ENCODE data around the gene RGS9BP. TPM values are rescaled to one million over a fixed set of nuclear protein-coding genes. Genes with fewer than 3 reads are reported as not detected.
"Not testable (repeated sequence)": the region's sequence is repeated elsewhere in the genome, so short reads cannot be mapped to it uniquely, and the experiment has no call there.

Gene RGS9BP
- total RNA-seq, 1 donor from 2014 or later, result 0.96 TPM

GRCh38 chr19:32694851-32695250 is 19.2 kb downstream of the RGS9BP start:
- DNase-seq (ENCODE audit: low spot score), result not testable (repeated sequence)

DNA sequence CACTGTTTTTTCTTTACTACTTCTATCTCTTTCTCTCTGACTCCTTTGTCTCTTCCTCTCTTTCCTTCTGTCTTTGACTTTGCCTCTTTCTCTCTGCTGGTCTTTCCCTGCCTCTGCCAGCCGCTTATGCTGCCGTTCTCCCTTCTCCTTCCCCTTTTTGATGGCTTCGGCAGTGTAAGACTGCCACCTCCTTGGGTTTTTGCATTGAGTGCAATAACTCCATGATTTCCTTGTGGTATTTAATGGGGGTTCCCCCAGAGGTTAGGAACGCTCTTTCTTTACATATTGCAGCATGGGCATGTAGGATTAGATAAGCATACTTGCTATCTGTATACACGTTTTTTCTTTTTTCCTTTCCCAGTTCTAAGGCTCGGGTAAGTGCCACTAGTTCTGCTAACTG is 19.9 kb downstream of the RGS9BP start:
- DNase-seq (ENCODE audit: low spot score), result not testable (repeated sequence)

DNA sequence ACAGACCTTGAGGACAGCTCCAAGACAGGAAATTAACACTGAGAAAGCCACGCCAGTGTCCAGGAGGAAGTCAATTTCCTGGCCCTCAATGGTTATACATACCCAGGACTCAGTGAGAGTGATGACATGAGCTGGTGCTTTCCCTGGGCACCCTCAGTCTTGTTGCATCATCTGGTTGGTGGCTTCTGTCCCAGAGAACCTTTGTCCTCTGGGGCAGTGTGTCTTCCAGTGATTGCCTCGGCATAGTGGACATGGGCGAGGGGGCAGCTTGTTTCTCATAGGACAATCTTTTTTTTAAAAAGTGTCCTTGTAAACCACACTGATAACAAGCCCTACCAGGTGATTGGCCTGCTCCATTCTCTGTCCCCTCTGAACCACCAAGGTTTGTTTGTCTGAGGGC is 21.1 kb downstream of the RGS9BP start:
- DNase-seq (ENCODE audit: low spot score), result not testable (repeated sequence)

- not testable (repeated sequence) for DNase-seq (ENCODE audit: low spot score)
Observed at GRCh38 chr19:32700129-32700528, 24.5 kb downstream of the RGS9BP start.

- no peak for DNase-seq (ENCODE audit: low spot score)
Observed at GRCh38 chr19:32702010-32702409, 26.4 kb downstream of the RGS9BP start.

GRCh38 chr19:32704006-32704405 is 28.4 kb downstream of the RGS9BP start:
- not testable (repeated sequence) for DNase-seq (ENCODE audit: low spot score)

DNA sequence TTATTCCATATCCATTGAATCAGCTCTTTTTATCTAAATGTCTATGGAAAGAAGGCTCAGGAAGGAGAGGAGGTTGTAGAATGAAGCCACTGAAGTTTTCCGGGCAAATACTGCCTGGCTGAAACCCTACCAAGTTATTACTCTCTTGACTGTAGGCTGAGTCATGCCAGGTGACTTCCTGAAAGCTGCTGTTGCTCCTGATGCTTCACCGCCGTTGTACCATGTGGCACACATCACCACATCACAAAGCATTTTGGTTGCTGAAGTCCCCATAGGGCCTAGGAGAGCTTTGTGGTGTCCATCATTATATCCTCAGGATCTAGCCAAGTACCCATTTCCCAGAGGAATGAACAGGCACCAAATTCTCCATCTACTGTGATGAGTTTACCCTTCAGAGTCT is 32.8 kb downstream of the RGS9BP start:
- DNase-seq (ENCODE audit: low spot score), result no peak

GRCh38 chr19:32709032-32709431 is 33.4 kb downstream of the RGS9BP start:
- no peak for DNase-seq (ENCODE audit: low spot score)

DNA sequence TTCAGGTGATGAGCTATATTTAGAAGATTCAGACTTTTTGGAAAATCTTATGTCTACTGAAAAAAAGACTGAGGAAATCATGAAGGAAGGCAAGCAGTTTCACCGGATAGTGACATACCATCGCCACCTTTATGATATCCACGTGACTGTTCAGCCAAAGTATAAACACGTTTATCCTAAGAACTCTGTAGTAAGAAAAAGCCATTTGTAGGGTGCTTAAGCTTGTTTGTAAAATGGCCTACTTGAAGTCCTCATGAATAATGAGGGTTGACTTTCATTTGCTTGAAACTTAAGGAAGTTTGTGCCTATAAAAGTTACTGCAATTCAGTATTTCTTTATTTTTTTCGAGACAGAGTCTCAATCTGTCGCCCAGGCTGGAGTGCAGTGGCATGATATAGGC is 36.1 kb downstream of the RGS9BP start:
- no peak for DNase-seq (ENCODE audit: low spot score)

DNA sequence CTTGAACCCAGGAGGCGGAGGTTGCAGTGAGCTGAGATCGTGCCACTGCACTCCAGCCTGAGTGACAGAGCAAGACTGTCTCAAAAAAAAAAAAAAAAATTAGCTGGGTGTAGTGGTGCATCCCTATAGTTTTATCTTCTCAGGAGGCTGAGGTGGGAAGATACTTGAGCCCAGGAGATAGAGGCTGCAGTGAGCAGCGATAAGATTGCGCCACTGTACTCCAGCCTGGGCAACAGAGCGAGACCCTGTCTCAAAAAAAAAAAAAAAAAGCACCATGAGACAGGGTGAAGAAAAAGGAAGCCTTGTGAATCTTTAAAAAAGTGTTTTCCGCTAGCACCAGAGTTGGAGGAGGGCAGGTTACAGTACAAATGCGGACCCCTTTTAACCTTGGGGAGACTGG is 40.6 kb downstream of the RGS9BP start:
- DNase-seq (ENCODE audit: low spot score), result not testable (repeated sequence)

GRCh38 chr19:32717496-32717895 is 41.8 kb downstream of the RGS9BP start:
- no peak for DNase-seq (ENCODE audit: low spot score)

- DNase-seq (ENCODE audit: low spot score), result no peak
Observed at GRCh38 chr19:32718286-32718685, 42.6 kb downstream of the RGS9BP start.

- no peak for DNase-seq (ENCODE audit: low spot score)
Observed at GRCh38 chr19:32719611-32720059, 44.0 kb downstream of the RGS9BP start, which contains the start of gene TDRD12. Gene TDRD12 (plus strand): TSS chr19:32719767. CDS start chr19:32720073, 306 bp downstream.

- DNase-seq (ENCODE audit: low spot score), result no peak
Observed at GRCh38 chr19:32720216-32720935, 44.7 kb downstream of the RGS9BP start.

GRCh38 chr19:32720936-32721250 is 45.2 kb downstream of the RGS9BP start:
- no peak for DNase-seq (ENCODE audit: low spot score)

Other genes starting within 250 kb of the RGS9BP start
- 92.2 TPM for gene PDCD5, start 94.7 kb upstream of the RGS9BP start, total RNA-seq (ENCODE audit: insufficient read depth, low replicate concordance)
- 26.0 TPM for gene ANKRD27, start 668 bp upstream of the RGS9BP start, total RNA-seq (ENCODE audit: insufficient read depth, low replicate concordance)
- 4.1 TPM for gene NUDT19, start 16.0 kb downstream of the RGS9BP start, total RNA-seq (ENCODE audit: insufficient read depth, low replicate concordance)
- 0.48 TPM for gene TDRD12, start 43.9 kb downstream of the RGS9BP start, total RNA-seq (ENCODE audit: insufficient read depth, low replicate concordance)
- not detected for gene SLC7A9, start 193.9 kb downstream of the RGS9BP start, total RNA-seq (ENCODE audit: insufficient read depth, low replicate concordance)

Data from umbilical cord (tissue), 2 donors.